Vagina (tissue), 2 donors: ENCODE data around the gene PCBP3.

Experiments used
- POLR2AphosphoS5 ChIP-seq, 2 donors: sonication (generic); formaldehyde crosslinking; IDR thresholded peaks; one replicate each; pipeline ENCODE4 v1.9.0; 2017; ENCODE audit warnings: antibody characterized with exemption in 2 of 2, mild to moderate bottlenecking in 2 of 2, low read depth in 1 of 2; ENCODE audit not compliant: insufficient read depth in 1 of 2
- TF ChIP-seq, protein P1 (sequence below), 3 experiments: fragments of 450-650 bp in 2 of 3; fragments of 200-600 bp in 1 of 3; sonication (generic) in 1 of 3; IDR thresholded peaks; one replicate each; pipeline ENCODE4 v1.5.1; 2017 to 2019; ENCODE audit warnings: antibody characterized with exemption in 3 of 3, mild to moderate bottlenecking in 2 of 3, moderate library complexity in 2 of 3

DNA sequence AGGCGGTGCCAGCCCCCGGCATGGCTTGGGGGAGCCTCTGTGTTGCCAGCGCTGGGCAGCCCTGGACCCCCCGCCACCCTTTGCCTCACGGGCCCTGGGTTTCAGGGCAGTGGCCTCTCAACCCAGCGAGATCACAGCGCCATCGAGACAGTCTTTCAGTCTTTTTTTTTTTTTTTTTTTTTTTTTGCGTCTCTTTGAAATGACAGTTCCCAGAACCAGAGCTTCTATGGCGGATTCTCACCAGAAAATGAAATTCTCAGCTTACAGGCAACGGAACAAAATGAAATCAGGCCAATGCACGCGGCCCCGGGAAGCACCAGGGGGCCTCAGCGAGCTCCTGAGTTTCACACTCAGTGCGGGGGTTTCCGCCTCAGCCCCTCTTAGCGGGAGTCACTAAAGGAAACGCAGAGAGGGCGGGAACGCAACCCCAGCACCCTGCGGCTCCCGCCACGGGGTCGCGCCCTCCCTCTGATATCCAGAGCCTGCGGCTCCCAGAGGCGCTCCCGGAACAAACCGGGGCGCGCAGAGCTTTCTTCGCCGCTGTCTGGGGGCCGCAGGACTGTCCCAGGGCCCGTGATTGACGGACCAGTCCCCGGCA lies 330.0 kb downstream of the PCBP3 start:
- TF ChIP-seq POLR2AphosphoS5 (IDR thresholded peaks at IDR 0.05; ENCODE audit: insufficient read depth in 1 of 2, low read depth in 1 of 2) = peak; percentile 31 to 84
- TF ChIP-seq, protein P1, sequence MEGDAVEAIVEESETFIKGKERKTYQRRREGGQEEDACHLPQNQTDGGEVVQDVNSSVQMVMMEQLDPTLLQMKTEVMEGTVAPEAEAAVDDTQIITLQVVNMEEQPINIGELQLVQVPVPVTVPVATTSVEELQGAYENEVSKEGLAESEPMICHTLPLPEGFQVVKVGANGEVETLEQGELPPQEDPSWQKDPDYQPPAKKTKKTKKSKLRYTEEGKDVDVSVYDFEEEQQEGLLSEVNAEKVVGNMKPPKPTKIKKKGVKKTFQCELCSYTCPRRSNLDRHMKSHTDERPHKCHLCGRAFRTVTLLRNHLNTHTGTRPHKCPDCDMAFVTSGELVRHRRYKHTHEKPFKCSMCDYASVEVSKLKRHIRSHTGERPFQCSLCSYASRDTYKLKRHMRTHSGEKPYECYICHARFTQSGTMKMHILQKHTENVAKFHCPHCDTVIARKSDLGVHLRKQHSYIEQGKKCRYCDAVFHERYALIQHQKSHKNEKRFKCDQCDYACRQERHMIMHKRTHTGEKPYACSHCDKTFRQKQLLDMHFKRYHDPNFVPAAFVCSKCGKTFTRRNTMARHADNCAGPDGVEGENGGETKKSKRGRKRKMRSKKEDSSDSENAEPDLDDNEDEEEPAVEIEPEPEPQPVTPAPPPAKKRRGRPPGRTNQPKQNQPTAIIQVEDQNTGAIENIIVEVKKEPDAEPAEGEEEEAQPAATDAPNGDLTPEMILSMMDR (IDR thresholded peaks at IDR 0.05) = peak in 2 of 3 experiments; percentile 47 to 71
